Measurements from ENCODE around the gene PLEKHG4B. TPM values are rescaled to one million over a fixed set of nuclear protein-coding genes. Genes with fewer than 3 reads are reported as not detected.

PLEKHG4B gene
- total and polyA plus RNA-seq, 4 donors, result under 0.01 to 0.05 (median 0.01) TPM; not detected in 1

DNA sequence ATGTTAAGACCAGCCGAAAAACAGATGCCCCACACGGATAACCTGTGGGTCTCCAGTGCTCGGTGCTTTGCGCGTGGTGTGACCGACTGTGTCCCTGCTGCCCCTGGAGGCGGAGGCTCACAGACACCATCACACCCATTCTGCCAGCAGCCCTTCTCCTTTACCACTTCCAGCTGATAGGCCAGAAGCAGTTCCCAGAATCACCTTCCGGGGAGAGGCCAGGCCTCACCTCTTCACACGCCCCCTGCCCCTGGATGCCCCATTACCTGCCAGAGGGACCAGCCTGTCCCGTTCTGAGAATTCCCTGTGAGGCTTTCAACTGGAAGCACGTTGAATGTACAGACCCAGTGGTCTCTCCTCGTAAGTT is 77.7 kb downstream of the PLEKHG4B start:
- 81% methylated on average over 12 of the region's 12 CpGs for WGBS
- Histone ChIP-seq H3K36me3 (ENCODE audit: control insufficient read depth in 4 of 4, insufficient read depth in 3 of 4, low read depth in 1 of 4, low read length in 3 of 4) (no peaks in the 10 kb centered on the region), H3K4me3 (ENCODE audit: low read depth in 1 of 3, low read length in 3 of 3) (no peak overlapping the region), H3K27me3 (ENCODE audit: control insufficient read depth in 4 of 4, insufficient read depth in 4 of 4, low read length in 3 of 4) (peaks cover 0 to 3% (median 0%) of the 10 kb centered on the region in 4 donors), H3K4me1 (ENCODE audit: control insufficient read depth in 4 of 4, insufficient read depth in 4 of 4, low read length in 3 of 4) (no peaks in the 10 kb centered on the region), H3K9me3 (ENCODE audit: control insufficient read depth in 4 of 4, low read length in 3 of 4) (no peaks in the 10 kb centered on the region), H3K27ac (ENCODE audit: low read depth in 1 of 2, low read length in 2 of 2) (peak overlapping the region in 1 of 2 donors; percentile 62), H3K9ac (ENCODE audit: low read depth in 1 of 2, low read length in 2 of 2) (no peak overlapping the region)
- TF ChIP-seq, protein P1, sequence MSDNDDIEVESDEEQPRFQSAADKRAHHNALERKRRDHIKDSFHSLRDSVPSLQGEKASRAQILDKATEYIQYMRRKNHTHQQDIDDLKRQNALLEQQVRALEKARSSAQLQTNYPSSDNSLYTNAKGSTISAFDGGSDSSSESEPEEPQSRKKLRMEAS (IDR thresholded peaks at IDR 0.05), result no peak
- TF ChIP-seq NR2F2 (IDR thresholded peaks at IDR 0.05), result no peak
- TF ChIP-seq, protein P2, sequence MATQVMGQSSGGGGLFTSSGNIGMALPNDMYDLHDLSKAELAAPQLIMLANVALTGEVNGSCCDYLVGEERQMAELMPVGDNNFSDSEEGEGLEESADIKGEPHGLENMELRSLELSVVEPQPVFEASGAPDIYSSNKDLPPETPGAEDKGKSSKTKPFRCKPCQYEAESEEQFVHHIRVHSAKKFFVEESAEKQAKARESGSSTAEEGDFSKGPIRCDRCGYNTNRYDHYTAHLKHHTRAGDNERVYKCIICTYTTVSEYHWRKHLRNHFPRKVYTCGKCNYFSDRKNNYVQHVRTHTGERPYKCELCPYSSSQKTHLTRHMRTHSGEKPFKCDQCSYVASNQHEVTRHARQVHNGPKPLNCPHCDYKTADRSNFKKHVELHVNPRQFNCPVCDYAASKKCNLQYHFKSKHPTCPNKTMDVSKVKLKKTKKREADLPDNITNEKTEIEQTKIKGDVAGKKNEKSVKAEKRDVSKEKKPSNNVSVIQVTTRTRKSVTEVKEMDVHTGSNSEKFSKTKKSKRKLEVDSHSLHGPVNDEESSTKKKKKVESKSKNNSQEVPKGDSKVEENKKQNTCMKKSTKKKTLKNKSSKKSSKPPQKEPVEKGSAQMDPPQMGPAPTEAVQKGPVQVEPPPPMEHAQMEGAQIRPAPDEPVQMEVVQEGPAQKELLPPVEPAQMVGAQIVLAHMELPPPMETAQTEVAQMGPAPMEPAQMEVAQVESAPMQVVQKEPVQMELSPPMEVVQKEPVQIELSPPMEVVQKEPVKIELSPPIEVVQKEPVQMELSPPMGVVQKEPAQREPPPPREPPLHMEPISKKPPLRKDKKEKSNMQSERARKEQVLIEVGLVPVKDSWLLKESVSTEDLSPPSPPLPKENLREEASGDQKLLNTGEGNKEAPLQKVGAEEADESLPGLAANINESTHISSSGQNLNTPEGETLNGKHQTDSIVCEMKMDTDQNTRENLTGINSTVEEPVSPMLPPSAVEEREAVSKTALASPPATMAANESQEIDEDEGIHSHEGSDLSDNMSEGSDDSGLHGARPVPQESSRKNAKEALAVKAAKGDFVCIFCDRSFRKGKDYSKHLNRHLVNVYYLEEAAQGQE (IDR thresholded peaks at IDR 0.05), result no peak
- no peak for TF ChIP-seq FOXA2 (IDR thresholded peaks at IDR 0.05)
- TF ChIP-seq YY1 (IDR thresholded peaks at IDR 0.05), result no peak
- TF ChIP-seq, protein P3, sequence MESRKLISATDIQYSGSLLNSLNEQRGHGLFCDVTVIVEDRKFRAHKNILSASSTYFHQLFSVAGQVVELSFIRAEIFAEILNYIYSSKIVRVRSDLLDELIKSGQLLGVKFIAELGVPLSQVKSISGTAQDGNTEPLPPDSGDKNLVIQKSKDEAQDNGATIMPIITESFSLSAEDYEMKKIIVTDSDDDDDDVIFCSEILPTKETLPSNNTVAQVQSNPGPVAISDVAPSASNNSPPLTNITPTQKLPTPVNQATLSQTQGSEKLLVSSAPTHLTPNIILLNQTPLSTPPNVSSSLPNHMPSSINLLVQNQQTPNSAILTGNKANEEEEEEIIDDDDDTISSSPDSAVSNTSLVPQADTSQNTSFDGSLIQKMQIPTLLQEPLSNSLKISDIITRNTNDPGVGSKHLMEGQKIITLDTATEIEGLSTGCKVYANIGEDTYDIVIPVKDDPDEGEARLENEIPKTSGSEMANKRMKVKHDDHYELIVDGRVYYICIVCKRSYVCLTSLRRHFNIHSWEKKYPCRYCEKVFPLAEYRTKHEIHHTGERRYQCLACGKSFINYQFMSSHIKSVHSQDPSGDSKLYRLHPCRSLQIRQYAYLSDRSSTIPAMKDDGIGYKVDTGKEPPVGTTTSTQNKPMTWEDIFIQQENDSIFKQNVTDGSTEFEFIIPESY (IDR thresholded peaks at IDR 0.05), result no peak
- DNase-seq (ENCODE audit: low spot score), result no peak

DNA sequence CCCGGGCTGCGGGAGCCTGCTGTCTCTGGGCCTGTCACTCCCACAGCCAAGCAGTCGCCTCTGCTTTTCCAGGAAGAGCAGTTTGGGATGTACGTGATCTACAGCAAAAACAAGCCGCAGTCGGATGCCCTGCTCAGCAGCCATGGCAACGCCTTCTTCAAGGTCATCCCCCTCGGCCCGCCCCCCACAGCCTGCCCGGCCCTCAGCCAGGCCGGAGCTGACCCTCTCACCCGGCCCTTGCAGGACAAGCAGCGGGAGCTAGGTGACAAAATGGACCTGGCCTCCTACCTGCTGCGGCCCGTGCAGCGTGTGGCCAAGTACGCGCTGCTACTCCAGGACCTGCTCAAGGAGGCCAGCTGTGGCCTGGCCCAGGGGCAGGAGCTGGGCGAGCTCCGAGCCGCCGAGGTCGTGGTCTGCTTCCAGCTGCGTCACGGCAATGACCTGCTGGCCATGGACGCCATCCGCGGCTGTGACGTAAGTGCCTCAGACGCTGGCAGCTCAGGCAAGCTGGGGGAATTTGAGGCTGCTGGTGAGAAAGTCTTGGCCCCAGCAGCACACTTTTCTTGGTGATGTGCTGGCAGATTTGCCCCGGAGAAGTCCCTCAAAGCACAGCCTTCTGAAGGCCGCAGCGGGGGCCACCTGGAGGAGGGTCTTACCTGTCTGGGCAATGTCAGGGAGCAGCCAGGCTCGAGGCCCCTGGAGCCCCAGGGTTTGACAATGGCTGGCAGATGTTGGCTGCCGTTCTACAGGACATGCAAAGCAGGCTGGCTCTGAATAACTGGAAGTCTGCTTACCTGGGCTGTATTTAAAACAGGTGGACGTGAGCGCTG is 79.2 kb downstream of the PLEKHG4B start:
- Histone ChIP-seq H3K9ac (ENCODE audit: low read depth in 1 of 2, low read length in 2 of 2) (no peak overlapping the region), H3K4me3 (ENCODE audit: low read depth in 1 of 3, low read length in 3 of 3) (no peak overlapping the region), H3K36me3 (ENCODE audit: control insufficient read depth in 4 of 4, insufficient read depth in 3 of 4, low read depth in 1 of 4, low read length in 3 of 4) (no peaks in the 10 kb centered on the region), H3K27me3 (ENCODE audit: control insufficient read depth in 4 of 4, insufficient read depth in 4 of 4, low read length in 3 of 4) (peaks cover 0 to 3% (median 0%) of the 10 kb centered on the region in 4 donors), H3K27ac (ENCODE audit: low read depth in 1 of 2, low read length in 2 of 2) (peak overlapping the region in 1 of 2 donors; percentile 62), H3K9me3 (ENCODE audit: control insufficient read depth in 4 of 4, low read length in 3 of 4) (no peaks in the 10 kb centered on the region), H3K4me1 (ENCODE audit: control insufficient read depth in 4 of 4, insufficient read depth in 4 of 4, low read length in 3 of 4) (no peaks in the 10 kb centered on the region)
- TF ChIP-seq RXRA (IDR thresholded peaks at IDR 0.05), result peak; percentile 54 to 62
- TF ChIP-seq, protein P4, sequence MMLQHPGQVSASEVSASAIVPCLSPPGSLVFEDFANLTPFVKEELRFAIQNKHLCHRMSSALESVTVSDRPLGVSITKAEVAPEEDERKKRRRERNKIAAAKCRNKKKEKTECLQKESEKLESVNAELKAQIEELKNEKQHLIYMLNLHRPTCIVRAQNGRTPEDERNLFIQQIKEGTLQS (IDR thresholded peaks at IDR 0.05), result no peak
- 78% methylated on average over 37 of the region's 37 CpGs for WGBS
- no peak for DNase-seq (ENCODE audit: low spot score)

DNA sequence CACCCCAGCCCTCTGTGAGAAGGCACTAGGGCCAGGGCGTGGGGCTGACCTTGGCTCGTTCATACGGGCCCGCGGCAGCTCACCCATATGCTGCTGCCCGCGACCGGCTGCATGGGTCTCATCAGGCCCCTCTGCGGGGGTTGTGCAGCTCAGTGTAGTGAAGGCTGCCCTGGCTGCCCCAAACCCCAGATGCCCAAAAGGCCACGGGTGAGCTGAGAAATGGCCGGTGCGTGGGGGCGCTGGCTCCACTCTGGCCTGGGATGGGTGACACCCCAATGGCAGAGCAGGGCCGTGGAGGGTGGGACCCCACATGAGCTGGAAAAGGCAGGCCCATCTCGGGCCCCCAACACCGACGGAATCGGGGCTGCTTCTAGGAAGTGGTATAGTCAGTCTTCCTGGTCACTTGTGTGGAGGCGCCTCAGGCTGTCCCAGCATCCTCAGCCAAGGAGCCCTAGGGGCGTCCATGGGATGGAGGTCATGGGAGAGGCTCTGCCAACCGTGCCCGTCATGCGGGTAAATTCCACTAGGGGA is 79.9 kb downstream of the PLEKHG4B start:
- no peak overlapping the region for H3K27ac ChIP-seq (ENCODE audit: low read depth in 1 of 2, low read length in 2 of 2)
- H3K36me3 ChIP-seq (ENCODE audit: control insufficient read depth in 4 of 4, insufficient read depth in 3 of 4, low read depth in 1 of 4, low read length in 3 of 4), result no peaks in the 10 kb centered on the region
- no peaks in the 10 kb centered on the region for H3K9me3 ChIP-seq (ENCODE audit: control insufficient read depth in 4 of 4, low read length in 3 of 4)
- DNase-seq (ENCODE audit: low spot score), result no peak
- WGBS, result 87% methylated on average over 23 of the region's 23 CpGs
- H3K27me3 ChIP-seq (ENCODE audit: control insufficient read depth in 4 of 4, insufficient read depth in 4 of 4, low read length in 3 of 4), result peaks cover 0 to 3% (median 0%) of the 10 kb centered on the region in 4 donors
- no peaks in the 10 kb centered on the region for H3K4me1 ChIP-seq (ENCODE audit: control insufficient read depth in 4 of 4, insufficient read depth in 4 of 4, low read length in 3 of 4)
- no peak overlapping the region for H3K4me3 ChIP-seq (ENCODE audit: low read depth in 1 of 3, low read length in 3 of 3)
- no peak overlapping the region for H3K9ac ChIP-seq (ENCODE audit: low read depth in 1 of 2, low read length in 2 of 2)
- TF ChIP-seq HNF4G (IDR thresholded peaks at IDR 0.05) (no peak), RAD21 (IDR thresholded peaks at IDR 0.05) (no peak), SP1 (IDR thresholded peaks at IDR 0.05) (no peak), FOXA2 (IDR thresholded peaks at IDR 0.05) (no peak), EGR1 (IDR thresholded peaks at IDR 0.05; ENCODE audit: low read depth in 2 of 2) (no peak), TAF1 (conservative IDR thresholded peaks at IDR 0.05) (no peak), RXRA (IDR thresholded peaks at IDR 0.05) (no peak), FOXA1 (IDR thresholded peaks at IDR 0.05) (no peak), NR2F2 (IDR thresholded peaks at IDR 0.05) (no peak)
- TF ChIP-seq, protein P2 (IDR thresholded peaks at IDR 0.05), result no peak
